K562 treated with DMSO at 1 percent for 24 hours (cell line): ENCODE measurements around the gene TRIM36. TPM values are rescaled to one million over a fixed set of nuclear protein-coding genes. Genes with fewer than 3 reads are reported as not detected.

Source experiments
- total RNA-seq: library from RNA; unstranded; fragments of 300-600 nt; gene quantifications from 2 replicates; pipeline ENCODE4 v1.2.3, GENCODE V29; 2022; ENCODE audit warnings: low read depth; ENCODE audit not compliant: insufficient read depth

Gene TRIM36, protein sequence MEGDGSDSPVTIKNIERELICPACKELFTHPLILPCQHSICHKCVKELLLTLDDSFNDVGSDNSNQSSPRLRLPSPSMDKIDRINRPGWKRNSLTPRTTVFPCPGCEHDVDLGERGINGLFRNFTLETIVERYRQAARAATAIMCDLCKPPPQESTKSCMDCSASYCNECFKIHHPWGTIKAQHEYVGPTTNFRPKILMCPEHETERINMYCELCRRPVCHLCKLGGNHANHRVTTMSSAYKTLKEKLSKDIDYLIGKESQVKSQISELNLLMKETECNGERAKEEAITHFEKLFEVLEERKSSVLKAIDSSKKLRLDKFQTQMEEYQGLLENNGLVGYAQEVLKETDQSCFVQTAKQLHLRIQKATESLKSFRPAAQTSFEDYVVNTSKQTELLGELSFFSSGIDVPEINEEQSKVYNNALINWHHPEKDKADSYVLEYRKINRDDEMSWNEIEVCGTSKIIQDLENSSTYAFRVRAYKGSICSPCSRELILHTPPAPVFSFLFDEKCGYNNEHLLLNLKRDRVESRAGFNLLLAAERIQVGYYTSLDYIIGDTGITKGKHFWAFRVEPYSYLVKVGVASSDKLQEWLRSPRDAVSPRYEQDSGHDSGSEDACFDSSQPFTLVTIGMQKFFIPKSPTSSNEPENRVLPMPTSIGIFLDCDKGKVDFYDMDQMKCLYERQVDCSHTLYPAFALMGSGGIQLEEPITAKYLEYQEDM
- 0.86 and 1.9 TPM in 2 replicates for total RNA-seq

GRCh38 chr5:115169487-115170133 lies at the start of gene TRIM36:
TSS of gene TRIM36 (minus strand) at chr5:115169908. CDS start at chr5:115169634, 274 bp downstream.

Other genes starting within 250 kb of the TRIM36 start
- 11.4 and 12.2 TPM in 2 replicates for gene PGGT1B, start 93.0 kb upstream of the TRIM36 start, total RNA-seq
- 7.8 and 8.4 TPM in 2 replicates for gene CCDC112, start 126.7 kb upstream of the TRIM36 start, total RNA-seq